ENCODE results near the gene C10orf90. TPM values are rescaled to one million over a fixed set of nuclear protein-coding genes. Genes with fewer than 3 reads are reported as not detected.

C10orf90 gene
- total and polyA plus RNA-seq, 4 donors: 0.05 to 0.25 TPM; not detected in 2

GRCh38 chr10:126384269-126384873 lies 286.1 kb downstream of the C10orf90 start:
- H3K4me1 ChIP-seq (ENCODE audit: control insufficient read depth in 4 of 4, insufficient read depth in 4 of 4, low read length in 3 of 4): peaks cover 10 to 17% (median 12%) of the 10 kb centered on the region in 4 donors
- TF ChIP-seq HNF4G (IDR thresholded peaks at IDR 0.05): no peak
- TF ChIP-seq HNF4A (conservative IDR thresholded peaks at IDR 0.05): no peak
- TF ChIP-seq EGR1 (IDR thresholded peaks at IDR 0.05; ENCODE audit: low read depth in 2 of 2): no peak
- no peak for TF ChIP-seq RAD21 (IDR thresholded peaks at IDR 0.05)
- TF ChIP-seq RXRA (IDR thresholded peaks at IDR 0.05): no peak
- no peak for TF ChIP-seq YY1 (IDR thresholded peaks at IDR 0.05)
- TF ChIP-seq SP1 (IDR thresholded peaks at IDR 0.05): no peak
- no peak for TF ChIP-seq JUND (IDR thresholded peaks at IDR 0.05)
- TF ChIP-seq TAF1 (conservative IDR thresholded peaks at IDR 0.05): no peak
- no peak for TF ChIP-seq NR2F2 (IDR thresholded peaks at IDR 0.05)
- no peak for TF ChIP-seq ATF3 (IDR thresholded peaks at IDR 0.05)
- TF ChIP-seq FOXA2 (IDR thresholded peaks at IDR 0.05): no peak
- TF ChIP-seq MAX (IDR thresholded peaks at IDR 0.05): no peak
- no peak for TF ChIP-seq REST (IDR thresholded peaks at IDR 0.05)
- no peak for TF ChIP-seq ZBTB33 (IDR thresholded peaks at IDR 0.05)
- no peak for TF ChIP-seq GABPA (IDR thresholded peaks at IDR 0.05 in 1 of 2, conservative IDR thresholded peaks at IDR 0.05 in 1 of 2)
- TF ChIP-seq FOXA1 (IDR thresholded peaks at IDR 0.05): no peak
- TF ChIP-seq CTCF (IDR thresholded peaks at IDR 0.05; ENCODE audit: low read depth, low read length, missing input control): no peak
- no peaks in the 10 kb centered on the region for H3K36me3 ChIP-seq (ENCODE audit: control insufficient read depth in 4 of 4, insufficient read depth in 3 of 4, low read depth in 1 of 4, low read length in 3 of 4)
- H3K4me3 ChIP-seq (ENCODE audit: low read depth in 1 of 3, low read length in 3 of 3): no peak overlapping the region
- no peak for DNase-seq (ENCODE audit: low spot score)
- no peak overlapping the region for H3K9ac ChIP-seq (ENCODE audit: low read depth in 1 of 2, low read length in 2 of 2)
- H3K27me3 ChIP-seq (ENCODE audit: control insufficient read depth in 4 of 4, insufficient read depth in 4 of 4, low read length in 3 of 4): peaks cover 0 to 15% (median 2%) of the 10 kb centered on the region in 4 donors
- WGBS: 72% methylated on average over 5 of the region's 5 CpGs
- H3K9me3 ChIP-seq (ENCODE audit: control insufficient read depth in 4 of 4, low read length in 3 of 4): peaks cover 0 to 3% (median 1%) of the 10 kb centered on the region in 4 donors
- H3K27ac ChIP-seq (ENCODE audit: low read depth in 1 of 2, low read length in 2 of 2): no peak overlapping the region

Measured in liver (tissue), 9 donors.